HG02885 (cell line): ENCODE measurements around the gene FGF12.

ENCODE experiments used
- ATAC-seq: cut with Tn5 transposase; IDR thresholded peaks from one replicate; pipeline ENCODE4 v1.9.1; 2021; ENCODE audit warnings: mild to moderate bottlenecking; ENCODE audit not compliant: unreplicated experiment, poor library complexity

FGF12 gene

DNA sequence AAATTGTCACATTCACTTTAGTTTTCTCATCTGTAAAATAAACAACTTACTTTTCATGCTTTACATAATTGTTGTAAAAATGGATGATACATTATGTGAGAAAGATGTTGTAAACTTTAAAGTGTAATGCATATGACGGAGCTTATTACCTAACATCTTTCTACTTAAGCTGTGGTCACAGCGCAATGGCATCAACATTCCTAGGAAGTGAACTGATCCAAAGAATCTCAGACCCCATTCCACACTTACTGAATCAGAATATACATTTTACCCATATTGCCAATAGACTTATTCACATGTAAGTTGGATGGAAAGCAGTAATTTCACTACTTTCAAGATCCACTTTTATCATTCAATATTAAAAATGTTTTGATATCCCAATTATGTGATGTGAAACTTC is 497.5 kb downstream of the FGF12 start:
- no peak for ATAC-seq

DNA sequence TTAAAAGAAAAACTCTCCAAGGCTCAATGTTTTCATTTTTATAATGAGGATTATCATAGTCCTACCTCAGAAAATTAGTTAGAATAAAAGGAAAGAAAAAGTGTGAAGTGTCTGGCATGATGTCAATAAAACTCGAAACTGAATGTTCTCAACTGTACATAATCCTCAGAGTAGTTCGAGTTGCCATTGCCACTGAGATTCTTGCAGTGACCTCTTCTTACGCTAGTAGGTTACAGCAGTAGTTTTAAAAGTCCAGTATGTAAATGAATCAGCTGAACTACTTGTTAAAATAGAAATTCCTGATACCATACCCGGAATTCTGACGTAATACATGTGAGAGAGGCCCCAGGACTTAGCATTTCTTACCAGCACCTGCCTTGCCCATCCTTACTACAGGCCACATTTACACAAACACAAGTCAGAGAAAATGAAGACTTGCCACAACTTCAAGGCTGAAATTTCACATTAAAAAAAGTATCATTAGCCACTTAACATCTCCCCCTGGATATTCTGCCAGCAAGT is 502.6 kb downstream of the FGF12 start:
- no peak for ATAC-seq

DNA sequence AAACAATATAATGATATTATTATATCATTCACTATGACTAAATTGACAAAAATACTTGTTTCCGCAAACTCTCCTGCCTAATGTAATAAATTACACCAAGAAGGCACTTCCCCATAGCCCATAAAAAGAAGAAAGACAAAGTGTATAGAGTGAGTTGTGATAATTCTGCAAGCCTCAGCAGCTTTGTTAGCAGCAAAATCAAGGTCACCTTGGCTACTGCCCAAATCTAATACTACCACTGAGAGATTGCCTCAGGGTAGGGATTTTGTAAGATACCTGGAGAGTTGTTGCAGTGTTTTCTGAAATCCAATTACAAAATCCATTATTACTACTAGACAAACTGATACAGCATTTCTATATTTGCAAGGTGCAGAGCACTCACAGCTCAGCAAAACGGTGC is 503.5 kb downstream of the FGF12 start:
- no peak for ATAC-seq

DNA sequence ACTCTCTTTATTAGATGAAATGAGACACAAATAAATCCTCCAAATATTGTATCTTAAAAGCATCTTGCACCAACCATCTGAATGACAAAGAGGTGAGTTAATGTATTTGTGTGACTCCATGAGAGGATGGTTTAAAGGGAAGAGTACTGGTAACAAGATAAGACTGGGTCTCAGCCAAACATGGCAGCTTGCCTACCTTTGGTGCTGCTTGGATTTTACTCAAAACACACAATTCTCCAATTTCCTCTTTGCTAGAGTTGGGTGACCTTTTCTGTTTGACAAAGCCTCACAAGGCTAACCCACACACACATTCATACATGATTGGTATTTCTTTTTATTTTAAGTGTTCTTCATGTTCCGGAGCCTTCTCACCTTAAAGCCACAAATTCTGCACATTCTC is 506.4 kb downstream of the FGF12 start:
- ATAC-seq, result no peak

DNA sequence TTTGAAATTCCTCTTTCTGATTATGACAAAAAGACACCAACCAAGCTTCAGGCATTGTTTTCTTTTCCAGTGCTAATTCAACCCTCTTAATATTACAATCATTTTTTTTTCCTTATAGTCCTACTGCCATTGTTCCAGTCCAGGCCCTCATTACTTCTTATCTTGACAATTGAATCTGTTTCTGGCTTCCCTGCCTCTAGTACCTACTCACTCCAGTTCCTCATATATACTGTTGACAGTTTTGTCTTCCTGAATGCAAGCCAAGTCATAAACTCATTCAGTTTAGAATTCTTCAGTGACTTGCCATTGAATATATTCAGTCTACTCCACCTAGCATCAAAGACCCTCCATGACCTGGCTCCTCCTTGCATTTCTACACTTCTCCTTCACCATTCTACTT is 507.4 kb downstream of the FGF12 start:
- ATAC-seq, result no peak

GRCh38 chr3:192216067-192216466 is 511.3 kb downstream of the FGF12 start:
- no peak for ATAC-seq

GRCh38 chr3:192212979-192213378 is 514.4 kb downstream of the FGF12 start:
- no peak for ATAC-seq

DNA sequence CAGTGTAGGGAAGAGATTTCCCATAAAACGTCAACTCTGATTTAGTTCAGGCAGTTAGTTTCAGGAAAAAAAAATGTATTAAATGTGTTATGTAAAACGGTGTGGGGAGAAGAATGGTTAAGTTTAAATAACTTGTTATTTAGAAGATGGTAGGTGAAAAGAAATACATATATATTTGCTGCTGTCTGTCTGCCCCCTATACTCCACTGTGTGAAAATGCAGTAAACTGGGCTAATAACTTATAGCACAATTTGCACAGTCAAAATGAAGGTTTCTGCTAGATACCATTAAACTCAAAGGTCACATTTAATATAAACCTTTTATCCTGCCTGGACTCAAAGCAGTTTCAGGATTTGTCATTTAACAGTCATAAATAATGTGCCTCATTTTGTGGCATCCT is 515.0 kb downstream of the FGF12 start:
- no peak for ATAC-seq

DNA sequence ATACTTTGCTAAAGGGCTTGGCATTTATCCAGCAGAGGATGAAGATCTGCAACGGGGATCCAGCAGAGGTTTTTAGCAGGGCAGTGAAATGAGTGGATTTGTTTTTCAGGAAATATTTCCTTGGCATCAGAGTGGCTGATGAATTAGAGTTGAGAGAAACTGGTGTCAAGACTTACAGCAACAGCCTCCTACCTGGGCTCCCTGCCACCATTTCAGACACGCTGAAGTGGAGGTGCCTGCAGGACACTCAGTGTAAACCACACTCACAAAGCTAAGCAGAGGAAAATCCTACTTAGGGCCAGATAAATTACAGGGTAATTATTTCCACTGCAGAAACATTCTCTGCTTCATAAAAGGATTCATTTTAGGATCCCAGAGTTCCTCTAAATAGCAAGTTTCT is 519.7 kb downstream of the FGF12 start:
- ATAC-seq, result no peak

- ATAC-seq, result no peak
Observed at GRCh38 chr3:192207239-192207638, 520.1 kb downstream of the FGF12 start.

DNA sequence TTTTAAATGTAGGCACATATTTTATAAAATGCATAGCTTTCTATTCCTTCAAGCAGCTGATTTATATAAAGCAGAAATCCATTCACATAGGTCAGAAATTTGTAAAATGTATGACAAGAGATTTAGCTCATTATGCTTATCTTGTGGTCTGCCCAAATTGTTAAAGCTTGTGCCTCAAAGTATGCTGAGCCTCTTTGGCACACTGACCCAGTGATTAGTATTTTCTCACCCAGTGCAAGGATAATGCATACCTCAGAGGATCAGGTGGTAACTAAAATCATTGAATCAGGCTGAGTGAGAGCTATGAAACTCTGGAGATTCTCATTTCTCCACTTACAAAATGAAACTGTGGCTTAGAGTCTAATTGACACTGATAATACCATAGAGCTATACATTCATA is 533.3 kb downstream of the FGF12 start:
- ATAC-seq, result no peak

- ATAC-seq, result peak; percentile 93
Observed at GRCh38 chr3:192188218-192188835, 539.0 kb downstream of the FGF12 start.

GRCh38 chr3:192187485-192188051 is 539.8 kb downstream of the FGF12 start:
- ATAC-seq, result no peak

GRCh38 chr3:192186498-192186897 is 540.8 kb downstream of the FGF12 start:
- no peak for ATAC-seq

DNA sequence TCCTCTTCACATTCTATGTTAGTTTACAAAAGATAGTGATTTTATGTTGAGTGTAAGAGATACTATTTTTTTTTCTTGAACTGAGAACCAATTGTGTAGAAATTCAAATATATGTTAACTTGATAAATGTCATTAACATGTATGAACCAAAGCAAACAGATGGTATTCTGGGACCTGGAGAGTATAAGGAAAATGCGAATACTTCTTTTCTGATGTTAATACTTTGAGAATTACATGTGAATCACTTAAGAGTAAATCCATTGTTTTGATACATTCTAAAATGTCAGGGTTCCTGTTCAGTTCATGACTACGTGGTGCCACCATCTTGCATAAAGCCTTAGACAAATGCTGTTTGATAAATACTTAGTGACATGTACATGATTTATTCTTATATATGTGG is 541.3 kb downstream of the FGF12 start:
- no peak for ATAC-seq

- ATAC-seq, result no peak
Observed at GRCh38 chr3:192183109-192183508, 544.2 kb downstream of the FGF12 start.

DNA sequence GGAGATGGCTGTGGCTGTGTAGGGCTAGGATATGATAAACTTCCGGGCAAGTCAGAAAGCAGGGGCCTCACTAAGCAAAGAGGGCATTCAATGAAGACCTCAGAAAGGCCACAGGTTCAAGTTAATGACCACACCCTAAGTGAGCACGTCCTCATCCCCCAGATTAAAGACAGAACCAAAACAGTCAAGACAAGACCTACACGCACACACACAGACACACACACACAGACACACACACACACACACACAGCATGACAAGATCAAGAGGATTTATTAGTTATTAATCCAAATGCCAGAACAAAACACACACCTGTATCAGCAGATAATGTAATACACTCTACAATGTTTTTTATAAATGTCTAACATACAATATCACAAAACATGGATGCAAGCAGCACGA is 546.2 kb downstream of the FGF12 start:
- no peak for ATAC-seq

DNA sequence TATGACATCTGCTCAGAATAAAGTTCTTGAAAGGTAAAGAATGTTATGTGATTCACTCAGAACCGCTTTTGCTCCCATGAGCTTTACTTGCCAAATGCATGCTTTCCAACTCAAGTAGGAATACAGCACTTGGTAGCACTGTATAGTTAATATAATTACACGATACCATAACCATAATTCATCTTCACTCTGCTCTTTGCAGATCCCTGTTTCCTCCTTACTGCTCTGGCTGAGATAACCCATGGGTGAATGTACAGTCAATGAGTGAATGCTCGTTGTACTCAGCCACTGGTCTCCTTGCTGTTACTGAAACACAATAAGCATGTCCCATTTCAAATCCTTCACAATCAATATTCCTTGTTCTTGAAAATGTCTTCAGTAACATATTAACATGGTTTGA is 550.0 kb downstream of the FGF12 start:
- no peak for ATAC-seq

DNA sequence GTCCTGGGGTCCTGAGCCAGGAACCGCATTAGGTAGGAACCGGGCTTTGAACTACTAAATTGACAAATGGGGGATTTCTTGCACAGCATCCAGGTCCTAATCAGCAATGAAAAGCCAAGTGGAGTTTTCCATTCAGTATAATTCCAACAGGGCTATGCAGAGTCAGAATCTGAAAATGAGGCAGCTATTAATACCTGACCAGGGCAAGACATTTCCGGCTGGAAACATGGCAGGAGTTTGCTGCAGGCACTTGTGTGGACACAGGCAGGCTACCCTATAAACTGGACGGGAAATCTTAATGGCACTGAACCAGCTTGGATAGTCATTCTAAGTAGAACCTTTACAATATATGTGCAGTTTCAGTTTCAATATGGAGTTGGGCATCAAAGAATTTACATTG is 553.1 kb downstream of the FGF12 start:
- ATAC-seq, result no peak

- no peak for ATAC-seq
Observed at GRCh38 chr3:192171213-192171612, 556.1 kb downstream of the FGF12 start.

- ATAC-seq, result no peak
Observed at GRCh38 chr3:192170659-192171058, 556.7 kb downstream of the FGF12 start.

GRCh38 chr3:192170031-192170430 is 557.3 kb downstream of the FGF12 start:
- no peak for ATAC-seq
